ENCODE results near the gene KIRREL3. TPM values are rescaled to one million over a fixed set of nuclear protein-coding genes. Genes with fewer than 3 reads are reported as not detected.

KIRREL3 gene
- total and polyA plus RNA-seq, 9 of the 15 experiments (the other 6 are each of a cell fraction or from before 2014, with no cell fraction given) = 0.04 to 0.10 TPM; not detected in 7

- Histone ChIP-seq H3K79me2 (ENCODE audit: control insufficient read depth, insufficient read depth, low read length) (no peaks in the 10 kb centered on the region), H3K9me1 (ENCODE audit: control insufficient read depth, insufficient read depth, low read length) (no peaks in the 10 kb centered on the region), H3K27ac (ENCODE audit: extremely low read depth, low read depth, low read length) (no peak overlapping the region), H3K9me3 (replicated peaks; ENCODE audit: control insufficient read depth, insufficient read depth, low read depth, low read length) (no peaks in the 10 kb centered on the region), H3K9ac (ENCODE audit: insufficient read depth in 1 of 2, low read depth in 2 of 2, low read length in 2 of 2) (no peak overlapping the region), H3K4me3 (no peak overlapping the region), H3K4me2 (ENCODE audit: insufficient read depth, low read length) (no peak overlapping the region), H4K20me1 (replicated peaks; ENCODE audit: control insufficient read depth, insufficient read depth, low read length) (no peaks in the 10 kb centered on the region; the same call in 1 of the 2 replicates), H3K36me3 (ENCODE audit: control insufficient read depth, insufficient read depth, low read length) (no peaks in the 10 kb centered on the region), H3K4me1 (replicated peaks in 1 of 2; ENCODE audit: control insufficient read depth in 2 of 2, insufficient read depth in 2 of 2, low read length in 2 of 2) (no peaks in the 10 kb centered on the region), H3K27me3 (ENCODE audit: control insufficient read depth in 2 of 2, insufficient read depth in 2 of 2, low read length in 2 of 2) (peaks cover 11 to 73% of the 10 kb centered on the region in 2 experiments; a peak in 4 of 5 replicates), H2AFZ (ENCODE audit: low read depth, low read length) (no peak overlapping the region)
- ATAC-seq = no peak
- no TSS peak for BruUV-seq (replicated peaks)
- no peak for TF ChIP-seq SUPT5H (IDR thresholded peaks at IDR 0.05)
- no peak for TF ChIP-seq MTA3 (IDR thresholded peaks at IDR 0.05; ENCODE audit: borderline replicate concordance)
- TF ChIP-seq CTCF (IDR thresholded peaks at IDR 0.05 in 2 of 3, conservative IDR thresholded peaks at IDR 0.05 in 1 of 3; ENCODE audit: insufficient read depth in 2 of 3, low read depth in 1 of 3, low read length in 3 of 3) = no peak
- TF ChIP-seq RHOXF2B (CRISPR knock-in tag; conservative IDR thresholded peaks at IDR 0.05) = no peak
- no peak for TF ChIP-seq TCF15 (CRISPR knock-in tag; IDR thresholded peaks at IDR 0.05)
- TF ChIP-seq NFYB (IDR thresholded peaks at IDR 0.05; ENCODE audit: extremely low read depth, insufficient read length) = no peak
- no peak for TF ChIP-seq ZNF639 (CRISPR knock-in tag; conservative IDR thresholded peaks at IDR 0.05 in 1 of 2, IDR thresholded peaks at IDR 0.05 in 1 of 2)
- no peak for TF ChIP-seq ZNF695 (CRISPR knock-in tag; IDR thresholded peaks at IDR 0.05)
- TF ChIP-seq RERE (CRISPR knock-in tag; IDR thresholded peaks at IDR 0.05; ENCODE audit: borderline replicate concordance) = no peak
- no peak for TF ChIP-seq RFX1 (IDR thresholded peaks at IDR 0.05)
- TF ChIP-seq ZNF175 (CRISPR knock-in tag; IDR thresholded peaks at IDR 0.05; ENCODE audit: low read depth) = no peak
- no peak for TF ChIP-seq ZNF311 (CRISPR knock-in tag; IDR thresholded peaks at IDR 0.05)
- in situ Hi-C loops (cut with MboI) = no loop called here
- intact Hi-C loops (cut with micrococcal nuclease) = no loop called here
- DNase-seq (ENCODE audit: extremely low read depth in 1 of 4, low spot score in 3 of 4) = no peak
- ChIA-PET POLR2A (no interaction called here), CTCF (ENCODE audit: low intra/inter-chr PET ratio) (no interaction called here)
- 4% methylated on average over 8 of the region's 8 CpGs for WGBS (ENCODE audit: insufficient coverage, low coverage, missing lambda C conversion rate)
- no peak for FAIRE-seq
Observed at GRCh38 chr11:126467471-126467870, 533.1 kb downstream of the KIRREL3 start.

Measured in K562 (cell line).